ENCODE results near the gene TMEM151B.
"Not testable (repeated sequence)": the region's sequence is repeated elsewhere in the genome, so short reads cannot be mapped to it uniquely, and the experiment has no call there.

TMEM151B gene

GRCh38 chr6:44228433-44228832 is 41.8 kb upstream of the TMEM151B start:
- DNase-seq (ENCODE audit: extremely low read depth, low read depth) = no peak
- no peak for TF ChIP-seq CTCF (IDR thresholded peaks at IDR 0.05; ENCODE audit: low read depth, low read length)

- DNase-seq (ENCODE audit: extremely low read depth, low read depth) = no peak
- no peak for TF ChIP-seq CTCF (IDR thresholded peaks at IDR 0.05; ENCODE audit: low read depth, low read length)
Observed at GRCh38 chr6:44228836-44229235, 41.4 kb upstream of the TMEM151B start.

- DNase-seq (ENCODE audit: extremely low read depth, low read depth) = no peak
- no peak for TF ChIP-seq CTCF (IDR thresholded peaks at IDR 0.05; ENCODE audit: low read depth, low read length)
Observed at GRCh38 chr6:44229376-44230033, 40.7 kb upstream of the TMEM151B start.

GRCh38 chr6:44230034-44230675 is 40.1 kb upstream of the TMEM151B start:
- DNase-seq (ENCODE audit: extremely low read depth, low read depth) = no peak
- TF ChIP-seq CTCF (IDR thresholded peaks at IDR 0.05; ENCODE audit: low read depth, low read length) = no peak

GRCh38 chr6:44231426-44231825 is 38.8 kb upstream of the TMEM151B start:
- not testable (repeated sequence) for DNase-seq (ENCODE audit: extremely low read depth, low read depth)

GRCh38 chr6:44232676-44233566 is 37.3 kb upstream of the TMEM151B start:
- DNase-seq (ENCODE audit: extremely low read depth, low read depth) = no peak
- TF ChIP-seq CTCF (IDR thresholded peaks at IDR 0.05; ENCODE audit: low read depth, low read length) = no peak

- DNase-seq (ENCODE audit: extremely low read depth, low read depth) = no peak
- no peak for TF ChIP-seq CTCF (IDR thresholded peaks at IDR 0.05; ENCODE audit: low read depth, low read length)
Observed at GRCh38 chr6:44233567-44234100, 36.6 kb upstream of the TMEM151B start.
